GM19468 (cell line): ENCODE measurements around the gene DAW1.

Source experiments
- ATAC-seq: cut with Tn5 transposase; IDR thresholded peaks from one replicate; pipeline ENCODE4 v1.9.1; 2021; ENCODE audit warnings: mild to moderate bottlenecking, moderate library complexity, moderate number of reproducible peaks; ENCODE audit not compliant: unreplicated experiment; ENCODE audit errors: extremely low read depth

DAW1 gene

GRCh38 chr2:227861011-227861410 lies 10.4 kb upstream of the DAW1 start:
- ATAC-seq: no peak

GRCh38 chr2:227862227-227862740 lies 9.1 kb upstream of the DAW1 start:
- ATAC-seq: no peak

- ATAC-seq: no peak
Measured at GRCh38 chr2:227862741-227863588, 8.5 kb upstream of the DAW1 start.

- ATAC-seq: no peak
Measured at GRCh38 chr2:227864161-227864756, 7.2 kb upstream of the DAW1 start.

GRCh38 chr2:227865291-227865690 lies 6.1 kb upstream of the DAW1 start:
- no peak for ATAC-seq

GRCh38 chr2:227867386-227867785 lies 4.0 kb upstream of the DAW1 start:
- no peak for ATAC-seq

- ATAC-seq: no peak
Measured at GRCh38 chr2:227870710-227871374, 589 bp upstream of the DAW1 start.

- ATAC-seq: no peak
Measured at GRCh38 chr2:227872676-227873075, 1.2 kb downstream of the DAW1 start.

- no peak for ATAC-seq
Measured at GRCh38 chr2:227876300-227876801, 4.9 kb downstream of the DAW1 start.

- ATAC-seq: no peak
Measured at GRCh38 chr2:227877421-227878310, 6.2 kb downstream of the DAW1 start.

- no peak for ATAC-seq
Measured at GRCh38 chr2:227880460-227880859, 9.0 kb downstream of the DAW1 start.

GRCh38 chr2:227881866-227882517 lies 10.6 kb downstream of the DAW1 start:
- no peak for ATAC-seq

- ATAC-seq: peak; percentile 82
Measured at GRCh38 chr2:227884511-227884947, 13.1 kb downstream of the DAW1 start.

- no peak for ATAC-seq
Measured at GRCh38 chr2:227886149-227886548, 14.7 kb downstream of the DAW1 start.

- no peak for ATAC-seq
Measured at GRCh38 chr2:227888289-227888688, 16.9 kb downstream of the DAW1 start.

- no peak for ATAC-seq
Measured at GRCh38 chr2:227889336-227889735, 17.9 kb downstream of the DAW1 start.

- ATAC-seq: no peak
Measured at GRCh38 chr2:227890495-227891079, 19.2 kb downstream of the DAW1 start.

- no peak for ATAC-seq
Measured at GRCh38 chr2:227891673-227892072, 20.2 kb downstream of the DAW1 start.

GRCh38 chr2:227903381-227903780 lies 31.9 kb downstream of the DAW1 start:
- no peak for ATAC-seq
